ENCODE results near the gene CENPP. TPM values are rescaled to one million over a fixed set of nuclear protein-coding genes. Genes with fewer than 3 reads are reported as not detected.

CENPP gene
- total RNA-seq, 4 donors from 2014 or later, result 14.1 to 39.5 (median 19.2) TPM

GRCh38 chr9:92640398-92641091, 314.8 kb downstream of the CENPP start:
- H3K4me1 ChIP-seq, result peaks cover 54% of the 10 kb centered on the region
- no peak overlapping the region for H3K27ac ChIP-seq
- H3K4me3 ChIP-seq, result no peak overlapping the region
- no peaks in the 10 kb centered on the region for H3K27me3 ChIP-seq
- H3K36me3 ChIP-seq, result peaks cover 97% of the 10 kb centered on the region
- DNase-seq (ENCODE audit: low spot score in 2 of 2), result peak in 1 of 2 donors; percentile 55
- TF ChIP-seq, protein P1, sequence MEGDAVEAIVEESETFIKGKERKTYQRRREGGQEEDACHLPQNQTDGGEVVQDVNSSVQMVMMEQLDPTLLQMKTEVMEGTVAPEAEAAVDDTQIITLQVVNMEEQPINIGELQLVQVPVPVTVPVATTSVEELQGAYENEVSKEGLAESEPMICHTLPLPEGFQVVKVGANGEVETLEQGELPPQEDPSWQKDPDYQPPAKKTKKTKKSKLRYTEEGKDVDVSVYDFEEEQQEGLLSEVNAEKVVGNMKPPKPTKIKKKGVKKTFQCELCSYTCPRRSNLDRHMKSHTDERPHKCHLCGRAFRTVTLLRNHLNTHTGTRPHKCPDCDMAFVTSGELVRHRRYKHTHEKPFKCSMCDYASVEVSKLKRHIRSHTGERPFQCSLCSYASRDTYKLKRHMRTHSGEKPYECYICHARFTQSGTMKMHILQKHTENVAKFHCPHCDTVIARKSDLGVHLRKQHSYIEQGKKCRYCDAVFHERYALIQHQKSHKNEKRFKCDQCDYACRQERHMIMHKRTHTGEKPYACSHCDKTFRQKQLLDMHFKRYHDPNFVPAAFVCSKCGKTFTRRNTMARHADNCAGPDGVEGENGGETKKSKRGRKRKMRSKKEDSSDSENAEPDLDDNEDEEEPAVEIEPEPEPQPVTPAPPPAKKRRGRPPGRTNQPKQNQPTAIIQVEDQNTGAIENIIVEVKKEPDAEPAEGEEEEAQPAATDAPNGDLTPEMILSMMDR (IDR thresholded peaks at IDR 0.05), result no peak
- TF ChIP-seq EP300 (IDR thresholded peaks at IDR 0.05), result no peak
- no peak for TF ChIP-seq POLR2AphosphoS5 (IDR thresholded peaks at IDR 0.05)
- no peak for TF ChIP-seq POLR2A (IDR thresholded peaks at IDR 0.05)
- WGBS, result 87% methylated on average over 8 of the region's 8 CpGs
- no peaks in the 10 kb centered on the region for H3K9me3 ChIP-seq

DNA sequence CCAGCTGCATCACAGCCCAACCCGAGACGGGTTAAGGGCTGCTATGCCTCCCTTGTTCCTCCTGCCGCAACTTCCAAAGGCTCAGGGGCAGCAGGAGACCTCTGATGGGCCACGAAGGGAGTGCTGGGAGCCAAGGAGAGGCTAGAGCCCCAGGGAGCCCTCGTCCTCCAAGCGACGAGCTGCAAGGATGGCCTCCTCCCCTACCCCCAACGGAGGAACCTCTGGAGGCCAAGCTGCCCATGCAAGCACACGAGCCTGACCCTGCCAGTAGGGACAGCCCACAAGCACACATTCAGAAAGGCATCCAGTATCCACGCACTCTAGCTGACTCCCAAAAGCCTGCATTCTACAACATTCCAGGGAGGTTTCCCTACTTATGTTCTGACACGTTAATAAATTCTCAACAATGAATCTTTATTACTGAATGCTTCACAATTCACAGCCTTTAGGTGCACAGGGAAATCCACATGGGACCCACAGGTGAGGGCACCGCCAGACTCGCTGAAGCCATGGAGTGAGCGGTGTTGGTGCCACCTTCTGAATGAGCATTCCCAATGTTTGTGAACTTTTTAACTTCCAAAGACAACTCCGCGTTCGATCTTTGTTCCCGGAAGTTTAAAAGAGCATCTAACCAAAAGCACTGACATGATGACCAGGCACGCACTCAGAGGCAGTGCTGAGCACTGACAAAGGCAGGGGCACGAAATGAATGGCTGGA, 315.5 kb downstream of the CENPP start:
- Histone ChIP-seq H3K36me3 (peaks cover 97% of the 10 kb centered on the region), H3K27ac (peak overlapping the region; percentile 4)
- 61% methylated on average over 17 of the region's 20 CpGs for WGBS

GRCh38 chr9:92642041-92642451, 316.3 kb downstream of the CENPP start:
- Histone ChIP-seq H3K9me3 (no peaks in the 10 kb centered on the region), H3K27me3 (no peaks in the 10 kb centered on the region), H3K4me1 (peaks cover 54% of the 10 kb centered on the region), H3K4me3 (no peak overlapping the region), H3K36me3 (peaks cover 97% of the 10 kb centered on the region), H3K27ac (peak overlapping the region; percentile 4)
- WGBS, result 84% methylated on average over 4 of the region's 8 CpGs
- TF ChIP-seq EP300 (IDR thresholded peaks at IDR 0.05) (no peak), POLR2A (IDR thresholded peaks at IDR 0.05) (no peak), POLR2AphosphoS5 (IDR thresholded peaks at IDR 0.05) (no peak)
- TF ChIP-seq, protein P1 (IDR thresholded peaks at IDR 0.05), result no peak
- DNase-seq (ENCODE audit: low spot score in 2 of 2), result peak; percentile 55 to 66

More for the DNA sequence above, 315.5 kb downstream of the CENPP start:
- Histone ChIP-seq H3K4me1 (peaks cover 54% of the 10 kb centered on the region), H3K9me3 (no peaks in the 10 kb centered on the region), H3K4me3 (no peak overlapping the region), H3K27me3 (no peaks in the 10 kb centered on the region)
- DNase-seq (ENCODE audit: low spot score in 2 of 2), result peak in 1 of 2 donors; percentile 42
- TF ChIP-seq POLR2A (IDR thresholded peaks at IDR 0.05), result no peak
- no peak for TF ChIP-seq EP300 (IDR thresholded peaks at IDR 0.05)
- no peak for TF ChIP-seq POLR2AphosphoS5 (IDR thresholded peaks at IDR 0.05)
- TF ChIP-seq, protein P1 (IDR thresholded peaks at IDR 0.05), result no peak

DNA sequence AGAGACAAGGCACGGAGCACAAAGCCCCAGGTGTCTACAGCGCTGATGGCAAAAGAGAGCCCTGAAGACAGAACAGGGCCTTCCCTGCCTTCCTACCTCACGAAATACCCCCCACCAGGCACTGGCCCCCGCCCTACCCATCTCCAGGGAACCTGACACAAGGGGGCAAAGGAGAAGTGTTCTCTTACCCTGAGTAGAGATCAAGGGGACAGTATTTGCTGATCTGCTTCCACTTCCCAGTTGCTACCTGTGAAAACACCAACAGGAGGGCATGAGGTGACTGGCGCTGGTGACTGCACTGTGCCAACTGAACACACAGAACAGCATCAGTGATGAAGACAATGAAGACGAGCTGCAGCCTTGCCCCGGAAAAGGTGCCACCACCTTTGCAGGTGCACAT, 316.8 kb downstream of the CENPP start:
- 96% methylated on average over 7 of the region's 7 CpGs for WGBS
- H3K9me3 ChIP-seq, result no peaks in the 10 kb centered on the region
- peaks cover 54% of the 10 kb centered on the region for H3K4me1 ChIP-seq
- peaks cover 97% of the 10 kb centered on the region for H3K36me3 ChIP-seq
- DNase-seq (ENCODE audit: low spot score in 2 of 2), result peak in 1 of 2 donors; percentile 41
- no peak overlapping the region for H3K4me3 ChIP-seq
- no peak overlapping the region for H3K27ac ChIP-seq
- no peaks in the 10 kb centered on the region for H3K27me3 ChIP-seq
- TF ChIP-seq, protein P1 (IDR thresholded peaks at IDR 0.05), result no peak
- TF ChIP-seq EP300 (IDR thresholded peaks at IDR 0.05), result no peak
- TF ChIP-seq POLR2AphosphoS5 (IDR thresholded peaks at IDR 0.05), result no peak
- no peak for TF ChIP-seq POLR2A (IDR thresholded peaks at IDR 0.05)

- no peak for DNase-seq (ENCODE audit: low spot score in 2 of 2)
- H3K4me1 ChIP-seq, result peaks cover 42% of the 10 kb centered on the region
- TF ChIP-seq POLR2A (IDR thresholded peaks at IDR 0.05), result no peak
- no peak for TF ChIP-seq POLR2AphosphoS5 (IDR thresholded peaks at IDR 0.05)
- TF ChIP-seq EP300 (IDR thresholded peaks at IDR 0.05), result no peak
- no peaks in the 10 kb centered on the region for H3K9me3 ChIP-seq
- WGBS, result 79% methylated on average over 7 of the region's 7 CpGs
- H3K27ac ChIP-seq, result no peak overlapping the region
- no peak overlapping the region for H3K4me3 ChIP-seq
- peaks cover 97% of the 10 kb centered on the region for H3K36me3 ChIP-seq
- no peaks in the 10 kb centered on the region for H3K27me3 ChIP-seq
These were observed 318.5 kb downstream of the CENPP start for GRCh38 chr9:92644278-92644677.

Data from suprapubic skin (tissue), 4 donors.